Activated CD8-positive, alpha-beta T cell treated with anti-CD3 and anti-CD28 coated beads for 36 hours (primary cell): ENCODE results near the gene PIP5KL1. TPM values are rescaled to one million over a fixed set of nuclear protein-coding genes. Genes with fewer than 3 reads are reported as not detected.

Experiments used
- ATAC-seq: fragments of 200-7000 bp; cut with Tn5 transposase; one replicate; pipeline ENCODE4 v1.10.0; 2021; ENCODE audit warnings: mild to moderate bottlenecking, moderate library complexity
- CTCF ChIA-PET: fragments of 350-600 bp; sonication (Branson Sonifier 250); formaldehyde crosslinking; loops from one replicate; lab custom pipeline; 2021; ENCODE audit warnings: antibody characterized with exemption; lab: Charles Lee
- POLR2A ChIA-PET: fragments of 350-600 bp; sonication (Branson Sonifier 250); formaldehyde crosslinking; loops from one replicate; lab custom pipeline; 2021; ENCODE audit warnings: antibody characterized with exemption; lab: Charles Lee
- DNase-seq: peaks from one replicate; pipeline ENCODE4 v3.0.0-alpha.2; 2020
- H3K27ac Mint-ChIP-seq: one replicate; pipeline ENCODE4 v1.8.0; 2021; ENCODE audit warnings: mild to moderate bottlenecking, mixed read lengths
- H3K27me3 Mint-ChIP-seq: one replicate; pipeline ENCODE4 v1.8.0; 2021; ENCODE audit warnings: mixed read lengths
- H3K36me3 Mint-ChIP-seq: one replicate; pipeline ENCODE4 v1.8.0; 2021; ENCODE audit warnings: low read depth, mixed read lengths
- H3K4me1 Mint-ChIP-seq: one replicate; pipeline ENCODE4 v1.8.0; 2021; ENCODE audit warnings: low read depth, mixed read lengths
- H3K4me3 Mint-ChIP-seq: one replicate; pipeline ENCODE4 v1.8.0; 2021; ENCODE audit warnings: mild to moderate bottlenecking, moderate library complexity, mixed read lengths
- H3K9me3 Mint-ChIP-seq: one replicate; pipeline ENCODE4 v1.8.0; 2021; ENCODE audit warnings: mixed read lengths
- CTCF ChIP-seq: fragments of 200-600 bp; IDR thresholded peaks from one replicate; pipeline ENCODE4 v1.8.0; 2022; ENCODE audit warnings: antibody characterized with exemption, mild to moderate bottlenecking
- intact Hi-C: fragments of 100-400 bp; cut with micrococcal nuclease; formaldehyde crosslinking; loops from one replicate; pipeline ENCODE4 v1.10.0; 2022
- total RNA-seq, 2 experiments: library from RNA; stranded (reverse); gene quantifications; one replicate each; pipeline ENCODE4 v1.2.3, GENCODE V29; 2021

Gene PIP5KL1
- total RNA-seq, 2 experiments from 2014 or later = 1.7 to 2.5 TPM

GRCh38 chr9:127967151-127967809 is 36.7 kb upstream of the PIP5KL1 start:
- peak overlapping the region; percentile 99 for H3K27ac Mint-ChIP-seq
- no peaks in the 10 kb centered on the region for H3K27me3 Mint-ChIP-seq
- no peak for TF ChIP-seq CTCF
- ChIA-PET CTCF (interaction anchor here (1.1 to 30.0 kb wide), 3 partner anchors 9 to 61 kb away, joined by 3 to 631 read pairs (median 12); no protein-coding TSS in a partner anchor), POLR2A (interaction anchor here (0.9 to 25.2 kb wide), 6 partner anchors 6 to 59 kb away, joined by 3 to 408 read pairs (median 6); partner anchors contain the start of gene EEIG1)
- ATAC-seq (no peak), DNase-seq (no peak)
- intact Hi-C loops = no loop called here
- no peaks in the 10 kb centered on the region for H3K9me3 Mint-ChIP-seq
- peaks cover 25% of the 10 kb centered on the region for H3K36me3 Mint-ChIP-seq
- peak overlapping the region; percentile 97 for H3K4me3 Mint-ChIP-seq
- H3K4me1 Mint-ChIP-seq = peaks cover 97% of the 10 kb centered on the region

- ATAC-seq = no peak
- CTCF ChIA-PET = interaction anchor here (0.8 to 30.0 kb wide), 6 partner anchors 8 to 127 kb away, joined by 3 to 631 read pairs (median 88); partner anchors contain the start of gene EEIG1
Measured at GRCh38 chr9:127966416-127967150, 36.0 kb upstream of the PIP5KL1 start.

GRCh38 chr9:127965953-127966352 is 35.4 kb upstream of the PIP5KL1 start:
- Mint-ChIP-seq H3K4me1 (peaks cover 97% of the 10 kb centered on the region), H3K4me3 (peak overlapping the region; percentile 79), H3K36me3 (peaks cover 30% of the 10 kb centered on the region), H3K27ac (peak overlapping the region; percentile 99), H3K27me3 (no peaks in the 10 kb centered on the region), H3K9me3 (no peaks in the 10 kb centered on the region)
- ChIA-PET CTCF (interaction anchor here (0.8 to 30.0 kb wide), 4 partner anchors 11 to 127 kb away, joined by 3 to 631 read pairs (median 172); partner anchors contain the start of gene EEIG1), POLR2A (interaction anchor here (22.5 to 25.2 kb wide), 2 partner anchors 5 to 10 kb away, joined by 408 read pairs; partner anchors contain the start of gene EEIG1)
- intact Hi-C loops = no loop called here
- TF ChIP-seq CTCF = no peak
- ATAC-seq = no peak
- DNase-seq = no peak

More at GRCh38 chr9:127966416-127967150, 36.0 kb upstream of the PIP5KL1 start:
- H3K4me1 Mint-ChIP-seq = peaks cover 97% of the 10 kb centered on the region
- DNase-seq = no peak
- H3K36me3 Mint-ChIP-seq = peaks cover 26% of the 10 kb centered on the region
- intact Hi-C loops = no loop called here
- H3K9me3 Mint-ChIP-seq = no peaks in the 10 kb centered on the region
- no peak for TF ChIP-seq CTCF
- peak overlapping the region; percentile 99 for H3K27ac Mint-ChIP-seq
- no peaks in the 10 kb centered on the region for H3K27me3 Mint-ChIP-seq
- no peak overlapping the region for H3K4me3 Mint-ChIP-seq
- POLR2A ChIA-PET = interaction anchor here (1.2 to 25.2 kb wide), 5 partner anchors 5 to 60 kb away, joined by 3 to 408 read pairs (median 8); partner anchors contain the start of gene EEIG1

DNA sequence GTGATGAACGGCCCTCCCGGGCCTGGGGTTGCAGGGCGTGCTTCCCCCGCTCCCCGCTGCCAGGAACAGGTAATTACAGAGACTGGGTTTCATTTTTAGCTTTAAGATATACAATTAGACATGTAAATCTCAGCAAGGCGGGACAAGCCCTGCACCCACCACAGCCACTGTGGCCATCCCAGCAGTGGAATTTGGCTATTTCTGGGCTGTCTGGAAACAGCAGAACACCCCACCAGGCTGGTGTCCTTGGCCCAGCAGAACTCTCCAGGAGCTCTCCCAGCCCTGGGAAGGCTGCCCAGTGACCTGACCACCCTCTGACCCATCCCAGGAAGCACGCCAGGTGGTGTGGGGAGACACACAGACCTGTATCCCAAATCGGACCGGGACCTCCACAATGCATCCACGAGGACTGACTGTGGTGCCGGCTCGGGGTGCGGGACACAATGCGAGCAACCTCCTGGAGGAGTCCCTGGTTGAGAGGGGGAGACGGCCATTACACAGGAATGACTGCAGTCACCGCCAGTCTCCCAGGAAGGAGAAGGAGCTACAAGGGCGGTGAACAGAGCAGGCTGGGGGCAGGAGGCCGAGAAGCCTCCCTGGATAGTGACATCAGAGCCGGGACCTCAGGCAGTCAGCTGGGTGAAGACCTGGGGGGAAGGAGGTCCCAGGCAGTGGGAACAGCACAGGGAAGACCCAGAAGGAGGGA is 32.9 kb upstream of the PIP5KL1 start:
- TF ChIP-seq CTCF = no peak
- DNase-seq (no peak), ATAC-seq (peak; percentile 7)
- intact Hi-C loops = no loop called here
- peaks cover 97% of the 10 kb centered on the region for H3K4me1 Mint-ChIP-seq
- H3K27ac Mint-ChIP-seq = peak overlapping the region; percentile 99
- H3K9me3 Mint-ChIP-seq = peaks cover 6% of the 10 kb centered on the region
- ChIA-PET POLR2A (interaction anchor here (0.6 to 25.2 kb wide), 4 partner anchors 10 to 70 kb away, joined by 3 to 408 read pairs (median 5); partner anchors contain the start of gene EEIG1), CTCF (interaction anchor here (1.0 to 30.0 kb wide), 4 partner anchors 10 to 64 kb away, joined by 4 to 631 read pairs (median 172); partner anchors contain the start of gene EEIG1)
- peak overlapping the region; percentile 50 for H3K4me3 Mint-ChIP-seq
- no peaks in the 10 kb centered on the region for H3K27me3 Mint-ChIP-seq
- H3K36me3 Mint-ChIP-seq = peaks cover 35% of the 10 kb centered on the region
